Bronchial epithelial cell (primary cell): ENCODE measurements around the gene MYBPH. TPM values are rescaled to one million over a fixed set of nuclear protein-coding genes. Genes with fewer than 3 reads are reported as not detected.

Experiments
- DNase-seq: peaks from one replicate; pipeline ENCODE4 v3.0.0-alpha.2; 2010; ENCODE audit warnings: low read depth
- FAIRE-seq: peaks from 2 replicates; lab custom pipeline; 2011; peaks lifted over from hg19 to GRCh38; lab: Jason Lieb, UNC
- H3K27me3 ChIP-seq: 2 replicates; pipeline ENCODE4 v1.5.1; 2011; ENCODE audit warnings: low read length; ENCODE audit not compliant: control insufficient read depth, insufficient read depth
- H3K36me3 ChIP-seq: 2 replicates; pipeline ENCODE4 v1.5.1; 2011; ENCODE audit warnings: low read length; ENCODE audit not compliant: control insufficient read depth, insufficient read depth
- H3K4me3 ChIP-seq: 2 replicates; pipeline ENCODE4 v1.5.1; 2011; ENCODE audit warnings: mild to moderate bottlenecking, low read depth, low read length, control low read depth
- CTCF ChIP-seq: IDR thresholded peaks from 2 replicates; pipeline ENCODE4 v1.5.1; 2011; ENCODE audit warnings: mild to moderate bottlenecking, moderate library complexity, low read length, control low read depth, inconsistent platforms; ENCODE audit not compliant: insufficient read depth, severe bottlenecking
- total RNA-seq: library from RNA; depleted of rRNA; stranded (reverse); fragments of >200 nt; gene quantifications from 2 replicates; pipeline ENCODE4 v1.2.1, GENCODE V29; 2014

The MYBPH gene
- total RNA-seq, 1 donor from 2014 or later: not detected

GRCh38 chr1:203211812-203212211 lies 36.2 kb upstream of the MYBPH start:
- DNase-seq (no peak), FAIRE-seq (no peak)
- H3K4me3 ChIP-seq: no peak overlapping the region
- H3K36me3 ChIP-seq: no peaks in the 10 kb centered on the region
- H3K27me3 ChIP-seq: peaks cover 4% of the 10 kb centered on the region
- no peak for TF ChIP-seq CTCF

GRCh38 chr1:203210988-203211387 lies 35.4 kb upstream of the MYBPH start:
- peaks cover 4% of the 10 kb centered on the region for H3K27me3 ChIP-seq
- no peak for FAIRE-seq
- no peak for TF ChIP-seq CTCF
- H3K4me3 ChIP-seq: no peak overlapping the region
- no peaks in the 10 kb centered on the region for H3K36me3 ChIP-seq
- DNase-seq: no peak

- Histone ChIP-seq H3K4me3 (no peak overlapping the region), H3K27me3 (peaks cover 4% of the 10 kb centered on the region), H3K36me3 (no peaks in the 10 kb centered on the region)
- TF ChIP-seq CTCF: no peak
- FAIRE-seq (no peak), DNase-seq (no peak)
Observed at GRCh38 chr1:203210350-203210749, 34.7 kb upstream of the MYBPH start.

- H3K4me3 ChIP-seq: no peak overlapping the region
- DNase-seq: no peak
- H3K36me3 ChIP-seq: no peaks in the 10 kb centered on the region
- no peaks in the 10 kb centered on the region for H3K27me3 ChIP-seq
- TF ChIP-seq CTCF: no peak
- no peak for FAIRE-seq
Observed at GRCh38 chr1:203208181-203208580, 32.6 kb upstream of the MYBPH start.

- no peak overlapping the region for H3K4me3 ChIP-seq
- no peaks in the 10 kb centered on the region for H3K36me3 ChIP-seq
- FAIRE-seq: no peak
- no peak for TF ChIP-seq CTCF
- DNase-seq: no peak
- H3K27me3 ChIP-seq: no peaks in the 10 kb centered on the region
Observed at GRCh38 chr1:203207751-203208150, 32.1 kb upstream of the MYBPH start.

- no peak for DNase-seq
- no peak for TF ChIP-seq CTCF
- no peak for FAIRE-seq
- no peak overlapping the region for H3K4me3 ChIP-seq
- H3K36me3 ChIP-seq: no peaks in the 10 kb centered on the region
- no peaks in the 10 kb centered on the region for H3K27me3 ChIP-seq
Observed at GRCh38 chr1:203206129-203206687, 30.6 kb upstream of the MYBPH start.
